Measurements from ENCODE around the gene CECR2.

CECR2 gene

DNA sequence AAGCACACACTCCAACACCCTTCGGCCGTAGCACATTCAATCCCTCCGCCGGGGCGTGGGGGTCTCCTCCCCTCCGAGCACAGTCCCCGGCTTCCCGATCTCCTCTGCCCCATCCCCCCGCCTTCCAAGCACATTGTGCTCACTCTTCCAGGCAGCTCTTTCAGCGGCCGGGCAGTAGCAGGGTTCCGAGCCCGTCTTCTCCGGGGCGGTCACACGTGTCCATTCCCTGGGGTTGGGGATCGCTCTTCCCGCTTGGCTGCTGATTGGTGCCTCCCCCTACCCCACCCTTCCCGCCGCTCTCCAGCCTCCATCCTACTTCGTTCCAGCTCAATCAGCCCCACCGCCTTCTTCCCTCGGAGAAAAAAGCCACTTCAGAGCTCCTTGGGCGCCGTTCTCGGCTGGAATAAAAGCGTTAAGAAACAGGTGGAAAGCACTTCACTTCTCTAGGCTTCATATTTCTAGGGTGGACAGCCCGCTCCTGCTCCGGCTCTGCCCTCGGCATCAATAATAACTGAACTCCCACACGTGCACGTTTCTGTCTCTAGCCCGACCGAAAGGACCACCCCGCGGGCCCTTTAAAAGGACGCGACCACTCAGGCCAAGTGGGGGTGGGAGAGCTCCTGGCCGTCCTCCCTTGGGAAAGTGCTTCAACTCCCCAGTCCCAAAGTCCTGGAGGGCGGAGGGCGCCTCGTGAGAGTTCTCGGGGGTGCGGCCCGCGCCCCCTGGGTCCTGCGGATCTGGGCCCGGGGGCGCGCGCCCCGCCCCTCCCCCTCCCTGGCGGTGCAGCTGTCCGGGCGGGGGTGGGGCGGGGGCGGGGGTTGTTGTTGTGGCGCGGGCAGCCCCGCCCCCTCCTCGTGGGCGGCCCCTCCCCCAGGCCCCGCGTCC lies 464 bp upstream of the CECR2 start:
- no peak for DNase-seq

- no peak for DNase-seq
Observed at GRCh38 chr22:17370026-17370765, 936 bp downstream of the CECR2 start.

- DNase-seq, result no peak
Observed at GRCh38 chr22:17370766-17371432, 1.6 kb downstream of the CECR2 start.

DNA sequence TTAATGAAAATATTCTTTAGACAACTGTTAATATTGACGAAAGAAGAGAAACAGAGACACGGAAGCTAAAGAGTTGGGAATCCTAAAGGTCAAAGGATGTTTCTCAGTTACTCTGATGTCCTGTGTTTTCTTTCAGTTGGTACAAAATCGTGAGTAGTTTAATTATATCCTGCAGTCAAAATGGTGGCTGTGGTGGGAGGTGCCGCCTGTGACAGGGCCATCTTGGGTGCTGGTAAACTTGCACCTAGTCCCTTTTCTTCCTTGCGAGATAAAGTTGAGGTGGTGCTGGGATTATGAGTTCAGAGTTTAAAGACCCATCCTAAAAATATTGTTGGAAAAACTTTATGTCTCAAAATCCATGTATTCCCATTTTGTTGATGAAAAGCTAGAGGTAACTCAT lies 2.2 kb downstream of the CECR2 start:
- no peak for DNase-seq

GRCh38 chr22:17373855-17374254 lies 4.6 kb downstream of the CECR2 start:
- no peak for DNase-seq

- DNase-seq, result no peak
Observed at GRCh38 chr22:17375914-17376614, 6.8 kb downstream of the CECR2 start.

DNA sequence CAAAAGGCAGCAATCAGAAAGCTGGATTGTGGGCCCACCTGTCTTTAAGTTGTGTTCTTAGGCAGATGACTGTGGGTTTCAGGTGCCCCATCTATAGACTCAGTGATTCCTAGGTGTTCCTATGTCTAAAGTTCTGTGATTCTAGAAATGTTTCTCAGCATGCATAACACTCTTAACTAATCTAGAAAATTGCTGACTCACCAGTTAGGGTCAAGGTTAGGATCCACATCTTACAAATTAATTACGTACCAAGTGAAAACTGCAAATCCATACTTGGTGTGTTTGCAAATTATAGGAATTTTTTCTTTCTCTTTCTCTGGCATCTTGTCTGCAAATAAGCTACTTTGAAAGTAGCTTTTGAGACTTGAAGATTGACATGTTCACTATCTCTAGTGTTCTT lies 7.7 kb downstream of the CECR2 start:
- DNase-seq, result no peak

GRCh38 chr22:17379944-17380343 lies 10.7 kb downstream of the CECR2 start:
- no peak for DNase-seq

DNA sequence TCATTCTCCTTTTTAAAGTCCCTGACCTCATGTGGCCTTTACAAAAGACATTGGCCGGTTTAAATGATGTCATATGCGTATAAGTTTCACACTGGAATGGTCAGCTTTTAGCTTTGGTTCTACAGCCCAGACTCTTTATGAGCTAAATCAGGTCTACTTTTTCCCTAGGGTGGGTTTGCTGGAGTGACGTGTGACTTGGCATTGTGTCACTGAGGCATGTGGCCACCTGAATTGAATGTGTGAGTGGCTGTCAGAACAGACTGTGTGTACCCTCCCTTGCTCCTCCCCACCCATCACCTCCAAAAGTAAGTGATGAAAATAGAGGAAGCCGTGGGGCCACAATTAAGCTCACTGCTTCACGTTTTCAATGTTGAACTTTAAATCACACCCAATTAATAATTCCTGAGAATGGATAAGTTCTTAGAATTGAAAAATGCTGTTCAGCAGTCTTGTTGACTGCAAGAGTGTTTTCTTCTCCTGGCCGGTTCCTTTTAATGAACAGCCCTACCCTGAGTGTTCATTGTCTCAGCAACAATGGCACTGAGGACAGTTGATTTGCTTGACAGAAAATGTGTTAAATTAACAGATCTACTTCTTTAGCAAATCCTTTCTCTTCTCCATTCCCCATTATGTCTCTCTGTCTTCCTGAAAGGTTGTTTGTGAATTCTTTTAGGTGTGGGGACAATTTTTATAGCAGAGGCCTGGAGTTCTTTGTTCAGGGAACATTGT lies 11.3 kb downstream of the CECR2 start:
- DNase-seq, result peak in 1 of 2 experiments; percentile 11

DNA sequence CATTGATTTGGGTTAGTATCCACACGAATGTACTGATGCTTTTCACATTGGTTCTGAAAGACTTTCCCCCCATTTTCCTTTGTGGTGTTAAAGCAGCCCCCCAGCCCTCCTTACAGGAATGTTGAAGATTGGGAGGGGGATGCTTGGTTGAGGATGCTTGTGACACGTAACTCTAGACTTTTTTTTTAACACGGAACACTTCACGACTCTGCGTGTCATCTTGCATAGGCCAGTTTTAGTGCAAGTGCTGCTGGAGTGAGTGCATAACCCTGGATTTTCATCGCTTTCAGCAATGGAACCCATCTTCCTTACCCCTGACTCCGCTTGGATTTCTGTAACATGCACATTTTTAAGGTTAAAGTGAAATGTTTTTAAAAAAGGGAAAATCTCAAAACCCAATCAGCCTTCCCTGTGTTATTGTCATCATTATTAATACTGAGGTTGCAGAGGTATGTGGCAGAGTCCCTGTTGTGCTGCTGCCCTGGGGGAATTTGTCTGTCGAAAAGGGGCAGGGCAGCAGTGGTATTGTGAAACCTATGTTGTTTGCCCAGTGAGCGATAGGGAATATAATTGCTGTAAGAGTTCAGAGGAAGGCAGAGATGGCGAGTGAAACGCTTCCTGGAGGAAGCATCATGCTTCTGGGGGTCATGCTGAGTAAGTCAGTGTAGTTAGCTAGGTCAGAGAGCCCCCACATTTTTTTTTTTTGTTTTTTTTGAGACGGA lies 12.1 kb downstream of the CECR2 start:
- DNase-seq, result peak in 1 of 2 experiments; percentile 8

- DNase-seq, result no peak
Observed at GRCh38 chr22:17384612-17385330, 15.5 kb downstream of the CECR2 start.

GRCh38 chr22:17387356-17387755 lies 18.1 kb downstream of the CECR2 start:
- no peak for DNase-seq

DNA sequence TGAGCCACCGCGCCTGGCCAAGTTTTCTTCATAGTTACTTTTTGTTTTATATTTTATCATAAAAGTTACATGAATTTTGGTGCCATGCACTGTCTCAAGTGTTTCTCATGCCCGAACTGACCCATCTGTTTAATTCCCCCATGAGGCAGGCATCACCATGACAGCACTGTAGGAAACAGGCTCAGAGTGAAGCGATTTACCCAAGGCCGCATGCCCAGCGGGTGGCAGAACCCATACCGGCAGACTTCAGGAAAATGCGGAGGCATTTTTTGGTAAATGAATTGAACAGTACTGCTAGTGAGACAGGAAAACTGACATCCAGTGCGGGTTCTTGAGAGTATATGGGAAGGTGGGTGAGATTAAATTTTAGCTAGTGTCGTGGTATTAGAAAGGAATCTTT lies 19.0 kb downstream of the CECR2 start:
- no peak for DNase-seq

- DNase-seq, result no peak
Observed at GRCh38 chr22:17390087-17390486, 20.8 kb downstream of the CECR2 start.

DNA sequence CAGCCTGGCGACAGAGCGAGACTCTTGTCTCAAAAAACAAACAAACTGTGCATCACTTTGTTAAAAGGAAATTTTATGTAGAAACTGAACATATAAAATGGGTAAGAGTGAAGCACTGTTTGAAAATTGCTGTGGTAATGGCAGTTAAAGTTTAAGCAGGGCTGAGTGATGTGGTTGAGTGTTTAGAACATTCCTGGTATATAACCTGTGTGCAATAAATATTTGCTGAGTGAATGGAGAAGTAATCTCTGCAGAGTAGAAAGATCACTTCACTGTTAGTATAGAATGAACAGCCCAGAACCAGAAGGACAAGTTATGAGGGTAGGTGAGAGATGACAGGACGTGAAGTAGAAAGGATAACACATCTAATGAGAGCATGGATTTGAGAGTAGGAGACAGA lies 27.3 kb downstream of the CECR2 start:
- no peak for DNase-seq

DNA sequence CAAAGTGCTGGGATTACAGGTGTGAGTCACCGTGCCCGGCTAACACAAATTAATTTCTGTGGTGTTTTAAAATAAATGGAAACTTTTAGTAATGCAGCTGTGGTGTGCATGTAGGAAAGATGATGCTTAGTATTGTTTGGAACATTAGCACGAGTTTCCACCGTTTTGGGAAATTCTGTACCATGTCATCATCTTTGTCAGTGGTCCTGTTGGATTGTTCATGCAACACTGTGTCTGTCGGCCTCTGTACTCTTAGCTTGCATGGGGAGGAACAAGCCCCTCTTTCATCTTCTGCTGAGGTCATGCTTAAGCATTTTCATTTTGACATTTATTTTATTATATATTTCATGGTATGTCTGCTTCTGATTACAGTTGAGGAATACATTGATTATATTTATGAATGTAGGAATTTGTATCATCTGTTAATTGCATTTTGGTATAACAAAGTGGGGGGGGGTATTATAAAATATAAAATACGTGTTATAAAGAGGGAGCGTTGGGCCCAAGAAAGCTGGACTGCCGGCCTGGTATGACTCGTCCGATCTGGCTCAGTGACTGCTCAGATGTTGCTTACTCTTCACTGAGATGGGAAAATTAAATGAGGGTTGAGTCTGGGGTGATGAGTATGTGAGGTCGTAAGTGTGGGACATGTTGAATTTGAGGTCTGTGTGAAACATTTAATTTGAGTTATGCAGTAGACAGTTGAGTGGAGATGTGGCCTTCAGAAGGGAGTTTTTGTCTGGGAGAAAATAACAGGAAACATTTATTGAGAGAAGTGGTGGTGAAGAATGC lies 28.7 kb downstream of the CECR2 start:
- DNase-seq, result no peak

DNA sequence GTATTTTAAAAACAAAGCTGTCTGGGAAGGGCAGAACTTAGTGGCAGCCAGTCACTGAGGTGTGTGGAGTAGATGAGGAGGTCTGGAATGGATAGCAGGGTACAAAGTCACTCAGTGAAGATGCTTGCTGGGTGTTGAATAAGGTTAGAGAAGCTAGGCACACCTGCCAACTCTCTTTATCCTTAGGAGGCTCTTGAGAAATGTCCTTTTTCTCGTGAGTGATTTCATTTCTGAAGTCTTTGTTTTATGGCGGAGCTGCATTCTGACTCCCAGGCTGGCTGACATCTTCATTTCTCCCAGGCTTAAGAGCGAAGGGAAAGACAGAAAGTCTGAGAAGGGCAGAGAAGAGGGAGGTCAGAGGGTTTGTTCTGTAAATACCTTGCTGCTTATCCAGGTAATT lies 31.0 kb downstream of the CECR2 start:
- DNase-seq, result no peak

GRCh38 chr22:17401728-17402127 lies 32.5 kb downstream of the CECR2 start:
- DNase-seq, result no peak

DNA sequence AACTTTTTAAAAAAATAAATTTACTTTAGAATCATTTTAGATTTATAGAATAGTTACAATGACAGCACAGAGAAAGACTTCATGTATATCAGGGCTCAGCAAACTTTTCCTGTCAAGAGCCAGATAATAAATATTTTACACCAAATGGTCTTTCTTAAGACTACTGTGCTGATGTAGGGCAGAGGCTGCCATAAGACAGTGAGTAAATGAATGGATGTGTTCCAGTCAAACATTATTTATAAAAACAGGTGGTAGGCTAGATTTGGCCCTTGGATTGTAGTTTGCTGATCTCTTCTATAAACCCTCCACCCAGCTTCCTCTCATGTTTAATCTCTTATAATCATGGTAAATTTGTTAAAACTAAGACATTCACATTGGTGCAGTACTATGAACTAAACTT lies 33.0 kb downstream of the CECR2 start:
- no peak for DNase-seq

- no peak for DNase-seq
Observed at GRCh38 chr22:17403906-17404305, 34.6 kb downstream of the CECR2 start.
